Tibial nerve (tissue), 4 donors: ENCODE results near the gene NOS1AP.

ENCODE experiments used
- EP300 ChIP-seq, 2 donors: sonication (generic); formaldehyde crosslinking; IDR thresholded peaks; one replicate each; pipeline ENCODE4 v1.6.1; 2017; ENCODE audit warnings: antibody characterized with exemption in 2 of 2, mild to moderate bottlenecking in 1 of 2
- POLR2A ChIP-seq, 2 donors: fragments of 450-650 bp; IDR thresholded peaks; one replicate each; pipeline ENCODE4 v1.6.1; 2017; ENCODE audit warnings: antibody characterized with exemption in 2 of 2, mild to moderate bottlenecking in 2 of 2, moderate library complexity in 2 of 2
- TF ChIP-seq, protein P1 (sequence below), 5 experiments: fragments of 200-600 bp in 3 of 5; fragments of 450-650 bp in 2 of 5; sonication (generic) in 3 of 5; IDR thresholded peaks; one replicate each; pipeline ENCODE4 v1.5.1; 2016 to 2019; ENCODE audit warnings: antibody characterized with exemption in 5 of 5, mild to moderate bottlenecking in 3 of 5, moderate library complexity in 2 of 5

DNA sequence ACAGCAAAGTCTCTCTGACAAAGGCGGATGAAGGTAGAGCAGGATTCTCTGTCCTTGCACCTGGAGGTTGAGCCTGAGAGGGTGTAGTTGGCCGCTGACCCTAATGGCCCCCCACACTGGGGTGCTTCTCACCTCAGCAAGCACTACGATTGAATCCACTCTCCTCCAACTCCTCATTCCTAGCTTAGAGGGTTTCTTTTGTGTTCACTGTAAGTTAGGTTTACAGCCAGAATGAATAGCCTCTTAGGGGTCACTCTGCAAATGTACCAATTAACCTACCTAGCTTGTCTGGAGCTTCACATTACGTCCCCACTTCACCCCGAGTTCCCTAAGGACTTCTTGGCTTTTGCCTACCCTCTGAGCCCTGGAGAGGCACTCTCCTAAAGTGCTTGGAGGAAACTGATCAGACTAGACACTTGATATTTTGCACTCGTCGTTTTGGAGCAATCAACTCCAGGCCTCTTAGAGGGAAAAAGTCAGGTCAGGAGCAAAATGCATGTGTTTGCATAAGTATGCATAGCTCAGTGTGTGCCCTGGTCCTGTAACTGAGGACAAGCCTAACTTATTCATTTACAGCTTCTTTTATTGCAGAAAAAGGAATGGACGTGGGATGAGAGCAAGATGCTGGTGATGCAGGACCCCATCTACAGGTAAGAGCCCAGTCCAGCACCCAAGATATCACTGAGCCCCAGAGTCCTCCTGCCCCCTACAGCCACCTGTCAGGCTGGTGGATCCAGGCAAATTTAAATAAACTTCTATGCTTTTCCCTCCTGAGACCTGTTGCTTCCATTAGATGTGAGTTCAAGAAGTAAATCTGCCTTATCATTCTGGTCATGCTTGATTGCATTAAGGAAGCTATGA lies 230.8 kb downstream of the NOS1AP start:
- TF ChIP-seq, protein P1, sequence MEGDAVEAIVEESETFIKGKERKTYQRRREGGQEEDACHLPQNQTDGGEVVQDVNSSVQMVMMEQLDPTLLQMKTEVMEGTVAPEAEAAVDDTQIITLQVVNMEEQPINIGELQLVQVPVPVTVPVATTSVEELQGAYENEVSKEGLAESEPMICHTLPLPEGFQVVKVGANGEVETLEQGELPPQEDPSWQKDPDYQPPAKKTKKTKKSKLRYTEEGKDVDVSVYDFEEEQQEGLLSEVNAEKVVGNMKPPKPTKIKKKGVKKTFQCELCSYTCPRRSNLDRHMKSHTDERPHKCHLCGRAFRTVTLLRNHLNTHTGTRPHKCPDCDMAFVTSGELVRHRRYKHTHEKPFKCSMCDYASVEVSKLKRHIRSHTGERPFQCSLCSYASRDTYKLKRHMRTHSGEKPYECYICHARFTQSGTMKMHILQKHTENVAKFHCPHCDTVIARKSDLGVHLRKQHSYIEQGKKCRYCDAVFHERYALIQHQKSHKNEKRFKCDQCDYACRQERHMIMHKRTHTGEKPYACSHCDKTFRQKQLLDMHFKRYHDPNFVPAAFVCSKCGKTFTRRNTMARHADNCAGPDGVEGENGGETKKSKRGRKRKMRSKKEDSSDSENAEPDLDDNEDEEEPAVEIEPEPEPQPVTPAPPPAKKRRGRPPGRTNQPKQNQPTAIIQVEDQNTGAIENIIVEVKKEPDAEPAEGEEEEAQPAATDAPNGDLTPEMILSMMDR (IDR thresholded peaks at IDR 0.05) = no peak
- TF ChIP-seq POLR2A (IDR thresholded peaks at IDR 0.05) (no peak), EP300 (IDR thresholded peaks at IDR 0.05) (no peak)
